KMS-11 (cell line): ENCODE data around the gene ZNF784.

ENCODE experiments used
- H2AFZ ChIP-seq: fragments of 200-600 bp; sonication (generic); 2 replicates; pipeline ENCODE4 v1.6.1; 2016; ENCODE audit warnings: antibody characterized with exemption, mixed run types, low read depth
- H3K27ac ChIP-seq: fragments of 200-600 bp; sonication (generic); 2 replicates; pipeline ENCODE4 v1.6.1; 2016; ENCODE audit warnings: mild to moderate bottlenecking, mixed run types
- H3K27me3 ChIP-seq: fragments of 200-600 bp; sonication (generic); 2 replicates; pipeline ENCODE4 v1.6.1; 2017; ENCODE audit warnings: mild to moderate bottlenecking, low read depth, mixed run types, moderate library complexity; ENCODE audit not compliant: insufficient read depth
- H3K36me3 ChIP-seq: fragments of 200-600 bp; sonication (generic); 2 replicates; pipeline ENCODE4 v1.6.1; 2017; ENCODE audit warnings: mild to moderate bottlenecking, mixed run types; ENCODE audit not compliant: insufficient read depth
- H3K4me1 ChIP-seq: fragments of 200-600 bp; sonication (generic); 2 replicates; pipeline ENCODE4 v1.6.1; 2016; ENCODE audit warnings: mild to moderate bottlenecking, low read depth, mixed run types; ENCODE audit not compliant: poor library complexity, severe bottlenecking
- H3K4me2 ChIP-seq: fragments of 200-600 bp; sonication (generic); 2 replicates; pipeline ENCODE4 v1.7.0; 2016; ENCODE audit warnings: mild to moderate bottlenecking, mixed run types
- H3K4me3 ChIP-seq: fragments of 200-600 bp; sonication (generic); IDR thresholded peaks from 2 replicates; pipeline ENCODE4 v1.6.1; 2017; ENCODE audit warnings: low read depth, low read length, mixed read lengths; ENCODE audit not compliant: insufficient read depth
- H3K79me2 ChIP-seq: fragments of 200-600 bp; sonication (generic); 2 replicates; pipeline ENCODE4 v1.6.1; 2016; ENCODE audit warnings: low read depth, mixed run types; ENCODE audit not compliant: insufficient read depth
- H3K9ac ChIP-seq: fragments of 200-600 bp; sonication (generic); 2 replicates; pipeline ENCODE4 v1.6.1; 2016; ENCODE audit warnings: mild to moderate bottlenecking, mixed run types
- H4K20me1 ChIP-seq: fragments of 200-600 bp; sonication (generic); 2 replicates; pipeline ENCODE4 v1.6.1; 2016; ENCODE audit warnings: mild to moderate bottlenecking, mixed run types; ENCODE audit not compliant: insufficient read depth
- CTCF ChIP-seq: fragments of 200-600 bp; sonication (generic); conservative IDR thresholded peaks from 2 replicates; pipeline ENCODE4 v1.6.1; 2017; ENCODE audit warnings: low read depth, mild to moderate bottlenecking, antibody characterized with exemption, low read length, moderate library complexity, mixed read lengths

Gene ZNF784

GRCh38 chr19:55624109-55625003, at the start of gene ZNF784:
TSS of gene ZNF784 (minus strand) at chr19:55624566. CDS start at chr19:55624561, 5 bp downstream.
- no peak for TF ChIP-seq CTCF
- no peaks in the 10 kb centered on the region for H3K79me2 ChIP-seq

GRCh38 chr19:55673889-55674288, 49.5 kb upstream of the ZNF784 start:
- Histone ChIP-seq H3K27ac (peak overlapping the region; percentile 12; the same call in 1 of the 2 replicates), H3K4me3 (no peak overlapping the region), H3K79me2 (peaks cover 75% of the 10 kb centered on the region), H3K36me3 (no peaks in the 10 kb centered on the region; the same call in 1 of the 2 replicates), H3K4me2 (no peak overlapping the region), H3K4me1 (peaks cover 28% of the 10 kb centered on the region), H4K20me1 (no peaks in the 10 kb centered on the region), H3K27me3 (no peaks in the 10 kb centered on the region), H2AFZ (no peak overlapping the region), H3K9ac (no peak overlapping the region)
- TF ChIP-seq CTCF, result no peak

More at GRCh38 chr19:55624109-55625003, at the start of gene ZNF784:
- Histone ChIP-seq H3K9ac (peak within 1 kb of the TSS; percentile 49; the same call in 1 of the 2 replicates), H3K36me3 (no peaks in the 10 kb centered on the region), H4K20me1 (no peaks in the 10 kb centered on the region), H3K27ac (peak within 1 kb of the TSS; percentile 60), H3K4me3 (no peak within 1 kb of the TSS), H2AFZ (peak within 1 kb of the TSS; percentile 73), H3K4me2 (peak within 1 kb of the TSS; percentile 47; the same call in 1 of the 2 replicates), H3K27me3 (no peaks in the 10 kb centered on the region; the same call in 1 of the 2 replicates), H3K4me1 (peaks cover 15% of the 10 kb centered on the region)

GRCh38 chr19:55673465-55673864, 49.1 kb upstream of the ZNF784 start:
- Histone ChIP-seq H3K9ac (no peak overlapping the region), H3K79me2 (peaks cover 75% of the 10 kb centered on the region), H3K27me3 (no peaks in the 10 kb centered on the region), H3K27ac (peak overlapping the region; percentile 12; the same call in 1 of the 2 replicates), H3K4me3 (no peak overlapping the region), H3K4me2 (no peak overlapping the region), H3K4me1 (peaks cover 28% of the 10 kb centered on the region), H2AFZ (no peak overlapping the region), H4K20me1 (no peaks in the 10 kb centered on the region), H3K36me3 (no peaks in the 10 kb centered on the region; the same call in 1 of the 2 replicates)
- no peak for TF ChIP-seq CTCF

- TF ChIP-seq CTCF, result no peak
- Histone ChIP-seq H3K27ac (no peak overlapping the region), H3K27me3 (no peaks in the 10 kb centered on the region), H3K4me1 (peaks cover 18% of the 10 kb centered on the region), H3K4me3 (no peak overlapping the region), H3K4me2 (no peak overlapping the region), H3K79me2 (peaks cover 75% of the 10 kb centered on the region), H3K9ac (no peak overlapping the region), H4K20me1 (no peaks in the 10 kb centered on the region), H3K36me3 (no peaks in the 10 kb centered on the region; the same call in 1 of the 2 replicates), H2AFZ (no peak overlapping the region)
These were observed 48.1 kb upstream of the ZNF784 start for GRCh38 chr19:55672418-55672817.
